Kasumi-1 (cell line): ENCODE measurements around the gene DNAJC10.

Experiments used
- DNase-seq, 2 experiments: peaks; one replicate each; lab custom pipeline; 2025; lab: John Stamatoyannopoulos, UW

DNAJC10 gene

DNA sequence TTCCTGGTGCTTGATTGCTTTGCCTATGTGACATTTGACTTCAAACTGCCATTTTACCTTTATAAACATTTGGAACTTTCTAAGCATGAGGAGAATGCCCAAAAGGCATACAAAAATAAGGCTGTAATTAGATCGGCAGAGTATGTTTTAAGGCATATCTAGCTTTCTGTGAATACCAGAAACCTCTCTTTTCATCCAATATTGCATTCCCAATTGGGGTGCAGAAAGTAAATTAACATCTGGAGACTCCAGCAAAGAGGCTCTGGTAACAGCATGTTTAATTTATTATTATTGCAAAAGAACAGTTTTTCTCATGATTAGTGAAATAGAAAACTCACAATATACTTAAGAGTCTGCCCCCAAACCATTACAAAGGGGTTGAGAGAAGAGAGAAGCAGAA, 118.2 kb downstream of the DNAJC10 start:
- DNase-seq = no peak

DNA sequence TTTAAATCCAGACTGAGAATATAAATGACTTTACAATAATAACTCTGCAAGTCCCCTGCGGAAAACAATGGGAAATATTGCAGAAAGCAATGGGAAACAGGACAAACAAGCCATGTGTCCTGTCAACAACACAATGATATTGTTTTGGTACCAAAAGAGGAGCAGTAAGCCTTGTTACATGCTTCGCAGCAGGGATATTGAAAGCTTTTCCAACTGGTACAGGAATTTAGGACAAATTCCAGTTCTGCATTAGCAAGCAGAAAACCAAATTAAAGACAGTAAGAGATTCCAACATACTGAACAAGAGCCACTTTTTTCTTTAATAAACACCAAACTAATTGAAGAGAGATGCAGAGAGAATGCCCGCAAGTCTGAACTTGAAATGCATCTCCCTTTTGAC, 120.4 kb downstream of the DNAJC10 start:
- DNase-seq = no peak
